T-cell (primary cell): ENCODE results near the gene RNF5. TPM values are rescaled to one million over a fixed set of nuclear protein-coding genes. Genes with fewer than 3 reads are reported as not detected.
A peak's percentile ranks its signal among the peaks of the same experiment; 100 is the strongest.
"Not testable (repeated sequence)": the region's sequence is repeated elsewhere in the genome, so short reads cannot be mapped to it uniquely, and the experiment has no call there.

Experiments
- ATAC-seq, 4 experiments: fragments of 200-7000 bp in 3 of 4; fragments of 150-1000 bp in 1 of 4; cut with Tn5 transposase; replicated peaks in 1 of 4; 1 replicate in 3 of 4; 2 replicates in 1 of 4; pipeline ENCODE4 v1.10.0; 2021; ENCODE audit warnings: moderate library complexity in 3 of 4, mild to moderate bottlenecking in 2 of 4, moderate number of reproducible peaks in 1 of 4
- CTCF ChIA-PET, 2 donors: fragments of 300-600 bp; sonication (Branson Sonifier 250); formaldehyde crosslinking; loops; one replicate each; lab custom pipeline; 2022; ENCODE audit warnings: antibody characterized with exemption in 2 of 2; lab: Charles Lee
- POLR2A ChIA-PET, 2 donors: fragments of 300-600 bp; sonication (Branson Sonifier 250); formaldehyde crosslinking; loops; one replicate each; lab custom pipeline; 2022; ENCODE audit warnings: antibody characterized with exemption in 2 of 2; lab: Charles Lee
- DNase-seq, 35 experiments: peaks; one replicate each; pipeline versions ENCODE4 v3.0.0 to v3.0.0-alpha.2; 2013 to 2023
- H3K27ac ChIP-seq: one replicate; pipeline ENCODE4 v1.5.1; 2013; ENCODE audit warnings: low read length
- H3K27me3 ChIP-seq, 2 experiments: replicated peaks in 1 of 2; 1 replicate in 1 of 2; 2 replicates in 1 of 2; pipeline versions ENCODE4 v1.6.1 to v1.7.0; 2013; ENCODE audit warnings: low read length in 1 of 2, mixed read lengths in 1 of 2; ENCODE audit not compliant: control insufficient read depth in 2 of 2, insufficient read depth in 2 of 2; ENCODE audit errors: extremely low read depth in 1 of 2
- H3K36me3 ChIP-seq, 2 donors: 1 replicate in 1 of 2; 2 replicates in 1 of 2; pipeline versions ENCODE4 v1.6.1 to v1.7.0; 2013; ENCODE audit warnings: low read length in 1 of 2; ENCODE audit not compliant: control insufficient read depth in 2 of 2, insufficient read depth in 1 of 2; ENCODE audit errors: extremely low read depth in 1 of 2
- H3K4me1 ChIP-seq, 2 experiments: 1 replicate in 1 of 2; 2 replicates in 1 of 2; pipeline versions ENCODE4 v1.6.1 to v1.7.0; 2013; ENCODE audit warnings: low read length in 2 of 2, mixed read lengths in 1 of 2; ENCODE audit not compliant: insufficient read depth in 2 of 2, control insufficient read depth in 1 of 2; ENCODE audit errors: extremely low read depth in 1 of 2
- H3K4me3 ChIP-seq, 2 donors: 1 replicate in 1 of 2; 2 replicates in 1 of 2; pipeline versions ENCODE4 v1.5.1 to v1.7.0; 2013; ENCODE audit warnings: mild to moderate bottlenecking in 2 of 2, low read length in 1 of 2, moderate library complexity in 1 of 2; ENCODE audit not compliant: control insufficient read depth in 1 of 2; ENCODE audit errors: extremely low read depth in 1 of 2
- H3K9me3 ChIP-seq: 2 replicates; pipeline ENCODE4 v1.7.0; 2013
- H3K27ac Mint-ChIP-seq, 2 donors: one replicate each; pipeline ENCODE4 v1.8.0; 2020 to 2021; ENCODE audit warnings: mild to moderate bottlenecking in 2 of 2, mixed read lengths in 2 of 2
- H3K27me3 Mint-ChIP-seq, 2 donors: one replicate each; pipeline ENCODE4 v1.8.0; 2021 to 2022; ENCODE audit warnings: mixed read lengths in 2 of 2
- H3K36me3 Mint-ChIP-seq: one replicate; pipeline ENCODE4 v1.8.0; 2021; ENCODE audit warnings: mixed read lengths
- H3K4me1 Mint-ChIP-seq, 3 donors: one replicate each; pipeline ENCODE4 v1.8.0; 2020 to 2022; ENCODE audit warnings: mixed read lengths in 3 of 3, mild to moderate bottlenecking in 1 of 3
- H3K4me3 Mint-ChIP-seq, 3 donors: one replicate each; pipeline ENCODE4 v1.8.0; 2020 to 2022; ENCODE audit warnings: mild to moderate bottlenecking in 3 of 3, mixed read lengths in 3 of 3, moderate library complexity in 3 of 3
- H3K9me3 Mint-ChIP-seq, 3 donors: one replicate each; pipeline ENCODE4 v1.8.0; 2020 to 2022; ENCODE audit warnings: mixed read lengths in 3 of 3
- WGBS: methylation state at CpG from one replicate; pipeline ENCODE4 v1.1.5; 2013; ENCODE audit warnings: missing lambda C conversion rate; ENCODE audit not compliant: insufficient coverage; 5-methylcytosine and 5-hydroxymethylcytosine counted together
- total RNA-seq, 35 experiments: library from RNA in 6 of 35; stranded (reverse) in 6 of 35; fragments of 120-200 nt in 1 of 35; gene quantifications; one replicate each; pipeline versions ENCODE4 v1.2.1 to v1.2.4 and lab custom pipeline; 2013 to 2026

Gene RNF5
- total RNA-seq, 5 donors from 2014 or later (not counting 1 experiment from before 2014, with no cell fraction given): 23.6 to 49.3 (median 44.6) TPM

GRCh38 chr6:32182555-32182981 is 4.4 kb downstream of the RNF5 start:
- Histone ChIP-seq H3K27me3 (no peaks in the 10 kb centered on the region), H3K4me3 (no peak overlapping the region), H3K27ac (no peak overlapping the region), H3K9me3 (no peaks in the 10 kb centered on the region), H3K4me1 (peaks cover 9 to 64% of the 10 kb centered on the region in 2 experiments), H3K36me3 (peaks cover 4 to 63% of the 10 kb centered on the region in 2 donors)
- H3K27me3 Mint-ChIP-seq: no peaks in the 10 kb centered on the region
- H3K27ac Mint-ChIP-seq: peak overlapping the region; percentile 23 to 66
- ATAC-seq (no peak), DNase-seq (no peak)
- CTCF ChIA-PET: no interaction called here
- no peak overlapping the region for H3K4me3 Mint-ChIP-seq
- WGBS: 94% methylated on average over 5 of the region's 10 CpGs
- POLR2A ChIA-PET: interaction anchor here in 1 of 2 donors (0.5 kb wide), 1 partner anchor 10 kb away, joined by 3 read pairs; the partner anchor contains the start of gene GPSM3
- peaks cover 66 to 75% (median 67%) of the 10 kb centered on the region in 3 donors for H3K4me1 Mint-ChIP-seq
- H3K9me3 Mint-ChIP-seq: no peaks in the 10 kb centered on the region
- peaks cover 37% of the 10 kb centered on the region for H3K36me3 Mint-ChIP-seq

DNA sequence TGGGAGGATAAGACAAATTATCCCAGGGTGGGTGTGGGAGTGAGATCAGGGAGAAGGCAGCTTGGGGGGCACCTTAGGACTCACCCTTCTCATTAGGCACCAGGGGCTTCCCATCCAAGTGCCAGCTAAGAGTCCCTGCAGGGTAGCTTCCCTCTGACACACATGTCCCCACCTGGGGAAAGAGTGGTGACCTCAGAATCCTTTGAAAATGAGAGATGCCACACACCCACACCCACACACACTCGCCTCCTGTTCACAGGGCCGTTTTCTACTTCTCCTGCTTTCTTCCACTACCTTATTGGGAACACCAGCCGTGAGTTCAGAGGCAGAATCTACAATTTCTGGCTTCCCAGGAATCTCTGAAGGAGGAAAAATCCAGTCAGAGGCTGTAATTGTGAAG is 4.8 kb downstream of the RNF5 start:
- CTCF ChIA-PET: no interaction called here
- peaks cover 4 to 67% of the 10 kb centered on the region in 2 donors for H3K36me3 ChIP-seq
- no peak overlapping the region for H3K4me3 Mint-ChIP-seq
- peaks cover 39% of the 10 kb centered on the region for H3K36me3 Mint-ChIP-seq
- POLR2A ChIA-PET: interaction anchor here in 1 of 2 donors (0.5 kb wide), 1 partner anchor 10 kb away, joined by 3 read pairs; the partner anchor contains the start of gene GPSM3
- H3K27ac Mint-ChIP-seq: peak overlapping the region; percentile 43 to 66
- H3K27ac ChIP-seq: no peak overlapping the region
- no peak for DNase-seq
- no peak for ATAC-seq
- peaks cover 68 to 78% (median 69%) of the 10 kb centered on the region in 3 donors for H3K4me1 Mint-ChIP-seq
- no peaks in the 10 kb centered on the region for H3K9me3 ChIP-seq
- H3K4me3 ChIP-seq: no peak overlapping the region
- peaks cover 12 to 68% of the 10 kb centered on the region in 2 experiments for H3K4me1 ChIP-seq
- WGBS: no CpG with 5 or more reads among the region's 3 CpGs
- H3K9me3 Mint-ChIP-seq: no peaks in the 10 kb centered on the region
- H3K27me3 Mint-ChIP-seq: no peaks in the 10 kb centered on the region
- no peaks in the 10 kb centered on the region for H3K27me3 ChIP-seq

DNA sequence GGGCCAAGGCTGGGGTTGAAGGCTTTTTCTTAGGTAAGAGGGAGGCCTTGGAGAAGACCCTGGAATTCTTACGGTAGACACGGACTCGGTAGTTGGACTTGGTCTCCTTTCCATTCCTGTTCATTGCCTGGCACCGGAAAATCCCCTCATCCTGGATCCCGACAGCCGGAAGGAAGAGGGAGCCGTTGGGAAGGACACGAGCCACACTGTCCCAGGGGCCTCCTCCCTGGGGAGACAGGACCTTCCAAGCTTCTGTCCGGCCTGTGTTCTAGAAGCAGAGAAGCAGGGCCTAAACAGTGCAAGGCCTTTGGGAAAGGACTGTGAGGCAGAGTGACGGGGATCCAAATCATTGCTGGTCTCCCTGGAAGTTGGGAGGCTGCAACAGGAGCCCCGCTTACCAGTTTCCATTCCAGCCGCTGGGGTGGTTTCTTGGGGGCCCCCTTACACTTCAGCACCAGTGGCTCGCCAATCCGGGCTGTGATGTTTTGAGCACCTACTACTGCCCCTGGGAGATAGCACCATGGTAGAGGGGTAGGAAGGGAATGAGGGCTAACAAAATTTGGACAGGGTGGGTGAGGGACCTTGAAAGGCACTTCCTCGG is 5.4 kb downstream of the RNF5 start:
- no peak overlapping the region for H3K27ac ChIP-seq
- DNase-seq (no peak), ATAC-seq (no peak)
- H3K9me3 Mint-ChIP-seq: no peaks in the 10 kb centered on the region
- peaks cover 14 to 72% of the 10 kb centered on the region in 2 experiments for H3K4me1 ChIP-seq
- 92% methylated on average over 13 of the region's 15 CpGs for WGBS
- H3K4me1 Mint-ChIP-seq: peaks cover 68 to 81% (median 74%) of the 10 kb centered on the region in 3 donors
- H3K4me3 Mint-ChIP-seq: no peak overlapping the region
- CTCF ChIA-PET: no interaction called here
- no peaks in the 10 kb centered on the region for H3K27me3 Mint-ChIP-seq
- POLR2A ChIA-PET: no interaction called here
- H3K4me3 ChIP-seq: no peak overlapping the region
- peak overlapping the region in 1 of 2 donors; percentile 66 for H3K27ac Mint-ChIP-seq
- H3K36me3 ChIP-seq: peaks cover 4 to 72% of the 10 kb centered on the region in 2 donors
- peaks cover 40% of the 10 kb centered on the region for H3K36me3 Mint-ChIP-seq
- H3K27me3 ChIP-seq: no peaks in the 10 kb centered on the region
- H3K9me3 ChIP-seq: no peaks in the 10 kb centered on the region

- Mint-ChIP-seq H3K4me3 (no peak within 1 kb of the TSS), H3K36me3 (peaks cover 46% of the 10 kb centered on the region), H3K9me3 (no peaks in the 10 kb centered on the region), H3K27ac (peak within 1 kb of the TSS; percentile 66 to 73), H3K27me3 (no peaks in the 10 kb centered on the region), H3K4me1 (peaks cover 68 to 81% (median 74%) of the 10 kb centered on the region in 3 donors)
- no peak within 1 kb of the TSS for H3K4me3 ChIP-seq
- no peaks in the 10 kb centered on the region for H3K9me3 ChIP-seq
- DNase-seq (no peak), ATAC-seq (no peak)
- POLR2A ChIA-PET: no interaction called here
- H3K27ac ChIP-seq: peak within 1 kb of the TSS; percentile 61
- H3K36me3 ChIP-seq: peaks cover 4 to 73% of the 10 kb centered on the region in 2 donors
- CTCF ChIA-PET: no interaction called here
- no peaks in the 10 kb centered on the region for H3K27me3 ChIP-seq
- H3K4me1 ChIP-seq: peaks cover 16 to 72% of the 10 kb centered on the region in 2 experiments
- WGBS: 95% methylated on average over 5 of the region's 6 CpGs
Measured at GRCh38 chr6:32184084-32184640, 6.0 kb downstream of the RNF5 start, which contains the start of gene AGER. AGER (minus strand) TSS chr6:32184253; CDS start chr6:32184222, 31 bp downstream.

- H3K27me3 ChIP-seq, H3K4me3 ChIP-seq, POLR2A ChIA-PET, H3K9me3 ChIP-seq, H3K27me3 Mint-ChIP-seq, H3K9me3 Mint-ChIP-seq: not testable (repeated sequence)
- CTCF ChIA-PET: interaction anchor here in 1 of 2 donors (0.6 kb wide), 1 partner anchor 26 kb away, joined by 3 read pairs; no protein-coding TSS in a partner anchor
- H3K4me1 Mint-ChIP-seq: peaks cover 56 to 67% (median 60%) of the 10 kb centered on the region in 3 donors
- peak overlapping the region in 1 of 3 donors; percentile 97 for H3K4me3 Mint-ChIP-seq
- H3K4me1 ChIP-seq: peaks cover 14 to 69% of the 10 kb centered on the region in 2 experiments
- H3K36me3 ChIP-seq: peaks cover 4 to 65% of the 10 kb centered on the region in 2 donors
- H3K36me3 Mint-ChIP-seq: peaks cover 43% of the 10 kb centered on the region
- DNase-seq (peak in 9 of 35 experiments; percentile 19 to 70 (median 32)), ATAC-seq (peak in 1 of 4 experiments; percentile 39)
- H3K27ac ChIP-seq: peak overlapping the region; percentile 75
- H3K27ac Mint-ChIP-seq: peak overlapping the region; percentile 95 to 98
- WGBS: 30% methylated on average over 2 of the region's 11 CpGs
Measured at GRCh38 chr6:32185681-32186131, 7.5 kb downstream of the RNF5 start.

DNA sequence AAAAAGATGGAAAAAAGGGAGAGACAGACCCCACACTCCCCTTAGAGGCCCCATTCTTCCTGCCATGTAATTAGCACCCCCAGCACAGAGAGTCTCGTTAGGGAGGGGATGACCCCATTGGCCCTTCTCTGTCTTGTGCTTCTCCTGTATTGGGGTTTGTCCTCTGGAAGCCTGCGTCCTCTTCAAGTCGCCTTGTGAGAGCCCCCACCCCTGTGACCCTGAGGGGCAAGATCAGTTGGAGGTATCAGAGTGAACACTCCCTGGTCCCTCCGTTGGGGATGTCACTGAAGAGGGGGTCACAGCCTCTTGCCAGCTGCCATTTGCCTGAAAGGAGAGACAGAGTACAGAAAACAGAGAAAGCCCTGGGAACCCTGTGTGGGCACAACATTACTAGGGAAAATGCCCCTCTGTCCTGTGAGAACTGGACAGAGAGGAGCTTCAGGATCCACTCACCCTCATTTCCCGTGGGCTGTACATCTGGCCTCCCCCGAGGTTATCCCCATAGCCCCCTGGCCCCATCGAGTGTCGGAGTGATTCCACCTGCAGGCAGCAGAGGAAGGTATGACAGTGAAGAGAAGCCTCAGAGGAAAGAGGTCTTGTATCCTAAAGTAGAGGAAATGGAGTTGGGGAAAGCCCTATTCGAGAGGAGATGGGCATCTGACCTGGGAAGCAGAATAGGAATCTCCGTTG is 8.1 kb downstream of the RNF5 start:
- H3K9me3 ChIP-seq, POLR2A ChIA-PET, H3K4me3 ChIP-seq, CTCF ChIA-PET, H3K9me3 Mint-ChIP-seq, DNase-seq, ATAC-seq, H3K27me3 Mint-ChIP-seq, H3K27me3 ChIP-seq: not testable (repeated sequence)
- H3K36me3 ChIP-seq: peaks cover 4 to 65% of the 10 kb centered on the region in 2 donors
- H3K4me1 ChIP-seq: peaks cover 14 to 75% of the 10 kb centered on the region in 2 experiments
- Mint-ChIP-seq H3K27ac (peak overlapping the region; percentile 95 to 98), H3K36me3 (peaks cover 41% of the 10 kb centered on the region), H3K4me1 (peaks cover 54 to 65% (median 54%) of the 10 kb centered on the region in 3 donors), H3K4me3 (peak overlapping the region; percentile 49 to 97 (median 55))
- peak overlapping the region; percentile 75 for H3K27ac ChIP-seq
- WGBS: 70% methylated on average over 2 of the region's 10 CpGs
